H1 (cell line): ENCODE data around the gene EPHB1. TPM values are rescaled to one million over a fixed set of nuclear protein-coding genes. Genes with fewer than 3 reads are reported as not detected.

ENCODE experiments used
- CTCF ChIA-PET: fragments of 300-600 bp; sonication (Branson Sonifier 250); formaldehyde crosslinking; loops from one replicate; lab custom pipeline; 2021; ENCODE audit not compliant: partially characterized antibody; lab: Charles Lee
- POLR2A ChIA-PET: fragments of 300-600 bp; sonication (Branson Sonifier 250); formaldehyde crosslinking; loops from one replicate; lab custom pipeline; 2021; ENCODE audit warnings: inconsistent platforms; ENCODE audit not compliant: partially characterized antibody; lab: Charles Lee
- DNase-seq, 2 experiments: peaks; one replicate each; pipeline versions ENCODE4 v3.0.0 to v3.0.0-alpha.2; 2010 to 2022; ENCODE audit warnings: low spot score in 2 of 2, low read depth in 1 of 2, mixed read lengths in 1 of 2
- FAIRE-seq: peaks from 2 replicates; lab custom pipeline; 2011; peaks lifted over from hg19 to GRCh38; lab: Jason Lieb, UNC
- H2AFZ ChIP-seq: 2 replicates; pipeline ENCODE4 v1.8.1; 2012; ENCODE audit warnings: low read length, inconsistent platforms
- H2AK5ac ChIP-seq: 2 replicates; pipeline ENCODE4 v1.6.1; 2013; ENCODE audit warnings: low read depth, low read length
- H2BK120ac ChIP-seq: replicated peaks from 2 replicates; pipeline ENCODE3; 2013; ENCODE audit warnings: low read depth, low read length, inconsistent platforms
- H2BK12ac ChIP-seq: 2 replicates; pipeline ENCODE4 v1.6.1; 2013; ENCODE audit warnings: low read depth, low read length
- H2BK15ac ChIP-seq: 2 replicates; pipeline ENCODE4 v1.6.1; 2013; ENCODE audit warnings: low read length
- H2BK20ac ChIP-seq: 2 replicates; pipeline ENCODE4 v1.6.1; 2013; ENCODE audit warnings: low read length
- H2BK5ac ChIP-seq: 2 replicates; pipeline ENCODE4 v1.6.1; 2013; ENCODE audit warnings: low read depth, low read length
- H3K14ac ChIP-seq: 2 replicates; pipeline ENCODE4 v1.6.1; 2013; ENCODE audit warnings: inconsistent platforms; ENCODE audit not compliant: insufficient read length
- H3K18ac ChIP-seq: 2 replicates; pipeline ENCODE4 v1.6.1; 2013; ENCODE audit warnings: low read length; ENCODE audit errors: extremely low read depth
- H3K23ac ChIP-seq: 2 replicates; pipeline ENCODE4 v1.6.1; 2013; ENCODE audit warnings: inconsistent platforms; ENCODE audit not compliant: insufficient read length
- H3K23me2 ChIP-seq: 2 replicates; pipeline ENCODE4 v1.6.1; 2013; ENCODE audit warnings: low read depth, low read length
- H3K27ac ChIP-seq: 2 replicates; pipeline ENCODE4 v1.6.1; 2011; ENCODE audit warnings: low read depth, low read length, inconsistent platforms
- H3K27me3 ChIP-seq, 4 experiments: replicated peaks in 1 of 4; 1 replicate in 1 of 4; 2 replicates in 3 of 4; pipeline versions ENCODE4 v1.6.1 to v1.8.1; 2011 to 2013; ENCODE audit warnings: low read length in 3 of 4, mild to moderate bottlenecking in 3 of 4, inconsistent platforms in 2 of 4, mixed read lengths in 2 of 4, moderate library complexity in 1 of 4; ENCODE audit not compliant: control insufficient read depth in 3 of 4, insufficient read depth in 3 of 4; ENCODE audit errors: extremely low read depth in 1 of 4
- H3K36me3 ChIP-seq, 4 experiments: 2 replicates each; pipeline versions ENCODE4 v1.6.1 to v1.8.1; 2011 to 2013; ENCODE audit warnings: mild to moderate bottlenecking in 4 of 4, low read length in 3 of 4, moderate library complexity in 2 of 4, control low read depth in 1 of 4, inconsistent platforms in 1 of 4; ENCODE audit not compliant: insufficient read depth in 4 of 4, control insufficient read depth in 2 of 4
- H3K4ac ChIP-seq: replicated peaks from 2 replicates; pipeline ENCODE3; 2013; ENCODE audit warnings: low read length, low read depth, mixed read lengths, inconsistent platforms; ENCODE audit not compliant: insufficient read length
- H3K4me1 ChIP-seq, 4 experiments: replicated peaks in 1 of 4; 1 replicate in 1 of 4; 2 replicates in 3 of 4; pipeline versions ENCODE4 v1.6.1 to v1.8.1; 2011 to 2013; ENCODE audit warnings: low read length in 3 of 4, inconsistent platforms in 2 of 4, mixed read lengths in 1 of 4; ENCODE audit not compliant: insufficient read depth in 4 of 4, control insufficient read depth in 3 of 4
- H3K4me2 ChIP-seq, 2 experiments: 2 replicates each; pipeline versions ENCODE4 v1.6.1 to v1.8.1; 2011 to 2013; ENCODE audit warnings: low read depth in 2 of 2, low read length in 2 of 2, control low read depth in 1 of 2, inconsistent platforms in 1 of 2, mild to moderate bottlenecking in 1 of 2; ENCODE audit not compliant: insufficient read depth in 1 of 2
- H3K4me3 ChIP-seq, 4 experiments: fragments of 200-600, 300-600 bp in 1 of 4; sonication (generic), shearing (Covaris generic), sonication (Bioruptor Twin) in 1 of 4; 2 replicates each; pipeline versions ENCODE4 v1.5.1 to v1.8.1; 2011 to 2016; ENCODE audit warnings: low read length in 4 of 4, low read depth in 3 of 4, control low read depth in 2 of 4, inconsistent platforms in 2 of 4, mild to moderate bottlenecking in 2 of 4, mixed read lengths in 1 of 4, moderate library complexity in 1 of 4; ENCODE audit not compliant: insufficient read depth in 2 of 4; ENCODE audit errors: extremely low read depth in 1 of 4
- H3K56ac ChIP-seq: replicated peaks from 2 replicates; pipeline ENCODE3; 2013; ENCODE audit warnings: low read depth, mild to moderate bottlenecking, mixed read lengths, low read length, inconsistent platforms; ENCODE audit not compliant: insufficient read length
- H3K79me1 ChIP-seq: 2 replicates; pipeline ENCODE4 v1.6.1; 2013; ENCODE audit warnings: low read depth, low read length, control low read depth
- H3K79me2 ChIP-seq, 2 experiments: 2 replicates each; pipeline versions ENCODE4 v1.6.1 to v1.8.1; 2012 to 2013; ENCODE audit warnings: low read length in 2 of 2, mild to moderate bottlenecking in 2 of 2, inconsistent platforms in 1 of 2; ENCODE audit not compliant: insufficient read depth in 2 of 2, control insufficient read depth in 1 of 2
- H3K9ac ChIP-seq, 4 experiments: replicated peaks in 1 of 4; 1 replicate in 1 of 4; 2 replicates in 3 of 4; pipeline versions ENCODE4 v1.6.1 to v1.8.1; 2011 to 2013; ENCODE audit warnings: low read depth in 3 of 4, low read length in 3 of 4, control low read depth in 2 of 4, mild to moderate bottlenecking in 2 of 4, moderate library complexity in 2 of 4, inconsistent platforms in 1 of 4; ENCODE audit errors: extremely low read depth in 1 of 4
- H3K9me3 ChIP-seq, 2 experiments: 2 replicates each; pipeline versions ENCODE4 v1.6.1 to v1.8.1; 2012 to 2013; ENCODE audit warnings: mild to moderate bottlenecking in 2 of 2, moderate library complexity in 2 of 2, control low read depth in 1 of 2, inconsistent platforms in 1 of 2, low read depth in 1 of 2, low read length in 1 of 2, mixed read lengths in 1 of 2; ENCODE audit not compliant: insufficient read depth in 2 of 2
- H4K20me1 ChIP-seq, 2 experiments: replicated peaks in 1 of 2; 2 replicates each; pipeline versions ENCODE3 to v1.8.1; 2011 to 2013; ENCODE audit warnings: inconsistent platforms in 2 of 2, low read length in 2 of 2, mild to moderate bottlenecking in 1 of 2; ENCODE audit not compliant: insufficient read depth in 2 of 2, control insufficient read depth in 1 of 2
- H4K5ac ChIP-seq: 2 replicates; pipeline ENCODE4 v1.6.1; 2013; ENCODE audit warnings: low read length, low read depth, mixed read lengths, inconsistent platforms; ENCODE audit not compliant: insufficient read length
- H4K8ac ChIP-seq: 2 replicates; pipeline ENCODE4 v1.8.0; 2013; ENCODE audit warnings: mild to moderate bottlenecking, moderate library complexity, low read length, inconsistent platforms; ENCODE audit not compliant: insufficient read depth; ENCODE audit errors: extremely low read depth
- H4K91ac ChIP-seq: replicated peaks from 2 replicates; pipeline ENCODE3; 2013; ENCODE audit warnings: low read length, mixed read lengths, inconsistent platforms; ENCODE audit not compliant: insufficient read length
- ASH2L ChIP-seq: fragments of 200-600, 300-600 bp; sonication (generic); IDR thresholded peaks from one replicate; pipeline ENCODE4 v1.7.1; 2017; ENCODE audit warnings: low read length
- CBX8 ChIP-seq: fragments of 300-800, 300-1000 bp; sonication (generic); IDR thresholded peaks from 2 replicates; pipeline ENCODE4 v1.7.1; 2016; ENCODE audit warnings: low read depth, low read length, borderline replicate concordance
- CHD1 ChIP-seq: IDR thresholded peaks from 2 replicates; pipeline ENCODE4 v1.6.1; 2012; ENCODE audit warnings: low read depth, low read length, improper control_type of control experiment
- CHD2 ChIP-seq: IDR thresholded peaks from 2 replicates; pipeline ENCODE4 v1.6.1; 2012; ENCODE audit warnings: low read length, improper control_type of control experiment
- CTBP2 ChIP-seq: IDR thresholded peaks from 2 replicates; pipeline ENCODE4 v1.7.0; 2011; ENCODE audit warnings: borderline replicate concordance, mild to moderate bottlenecking, moderate library complexity, mixed read lengths, low read length; ENCODE audit not compliant: insufficient read depth, insufficient read length
- E2F6 ChIP-seq: IDR thresholded peaks from 2 replicates; pipeline ENCODE4 v1.6.1; 2012; ENCODE audit warnings: inconsistent platforms
- EZH2 ChIP-seq: fragments of 200-600 bp; sonication (generic); IDR thresholded peaks from 2 replicates; pipeline ENCODE4 v1.7.1; 2012; ENCODE audit warnings: low read depth, mild to moderate bottlenecking, moderate library complexity, low read length, inconsistent platforms; ENCODE audit not compliant: severe bottlenecking
- GTF2F1 ChIP-seq: IDR thresholded peaks from 2 replicates; pipeline ENCODE4 v1.6.1; 2012; ENCODE audit warnings: low read depth, low read length, improper control_type of control experiment, borderline replicate concordance
- HDAC6 ChIP-seq: IDR thresholded peaks from one replicate; pipeline ENCODE4 v1.7.1; 2012; ENCODE audit warnings: low read depth, mild to moderate bottlenecking, inconsistent platforms, low read length, moderate library complexity
- RNF2 ChIP-seq: fragments of 200-900, 300-1000 bp; sonication (generic); IDR thresholded peaks from 2 replicates; pipeline ENCODE4 v1.7.1; 2016; ENCODE audit warnings: borderline replicate concordance, low read depth, mild to moderate bottlenecking, antibody characterized with exemption, low read length; ENCODE audit not compliant: poor library complexity, severe bottlenecking; ENCODE audit errors: missing control alignments
- SIX5 ChIP-seq: IDR thresholded peaks from 2 replicates; pipeline ENCODE4 v1.6.1; 2011; ENCODE audit warnings: mild to moderate bottlenecking, low read depth, low read length
- SP4 ChIP-seq: IDR thresholded peaks from 2 replicates; pipeline ENCODE4 v1.6.1; 2012; ENCODE audit warnings: low read length, inconsistent platforms
- TEAD4 ChIP-seq: IDR thresholded peaks from 2 replicates; pipeline ENCODE4 v1.6.1; 2012; ENCODE audit warnings: low read depth, low read length, inconsistent platforms, mixed read lengths
- WGBS, 2 experiments: shearing (Covaris generic) in 1 of 2; methylation state at CpG; one replicate each; pipeline versions ENCODE4 v1.1.6 to v1.1.7; 2013 to 2015; ENCODE audit warnings: low lambda C conversion rate in 2 of 2, mixed read lengths in 2 of 2, inconsistent platforms in 1 of 2, low coverage in 1 of 2, missing lambda C conversion rate in 1 of 2; ENCODE audit not compliant: insufficient replicate concordance in 2 of 2, insufficient coverage in 1 of 2, insufficient read length in 1 of 2; ENCODE audit errors: extremely low coverage in 1 of 2, missing lambda C conversion rate in 1 of 2; 5-methylcytosine and 5-hydroxymethylcytosine counted together
- polyA plus RNA-seq, 7 experiments: library from polyadenylated mRNA; depleted of rRNA in 3 of 7; stranded (reverse) in 5 of 7; unstranded in 2 of 7; fragments of >200 nt in 5 of 7; fragments of 200-250 nt in 2 of 7; gene quantifications; 1 replicate in 5 of 7; 2 replicates in 1 of 7; 4 replicates in 1 of 7; pipeline versions ENCODE4 v1.2.1 to v1.2.3, GENCODE V29; 2011 to 2013; ENCODE audit warnings: missing spikeins in 2 of 7, mixed read lengths in 2 of 7
- total RNA-seq: library from RNA; stranded (reverse); fragmentation: NEBNext Ultra II Directional; extraction: Animal tissue kit (Norgen Biotek cat#: 25700); gene quantifications from 2 replicates; pipeline ENCODE4 v1.2.1, GENCODE V29; 2021

Gene EPHB1
- total and polyA plus RNA-seq, 2 of the 8 experiments (the other 6 are each of a cell fraction or from before 2014, with no cell fraction given) = 3.5 to 5.9 TPM

GRCh38 chr3:135190658-135191057 is 395.6 kb downstream of the EPHB1 start:
- Histone ChIP-seq H3K79me1 (no peaks in the 10 kb centered on the region), H3K14ac (no peak overlapping the region), H3K4me2 (no peak overlapping the region), H4K91ac (no peak overlapping the region), H3K4me3 (no peak overlapping the region), H3K79me2 (no peaks in the 10 kb centered on the region), H3K23ac (no peak overlapping the region), H3K18ac (0 out of 2 replicates have a peak overlapping the region, but pooled peaks have one; percentile 52), H3K56ac (no peak overlapping the region), H4K5ac (no peak overlapping the region), H4K20me1 (no peaks in the 10 kb centered on the region), H2AK5ac (0 out of 2 replicates have a peak overlapping the region, but pooled peaks have one; percentile 65), H4K8ac (no peak overlapping the region), H2BK20ac (0 out of 2 replicates have a peak overlapping the region, but pooled peaks have one; percentile 75), H3K27me3 (no peaks in the 10 kb centered on the region), H3K23me2 (no peaks in the 10 kb centered on the region), H3K4ac (no peak overlapping the region), H3K9ac (no peak overlapping the region), H3K4me1 (peaks cover 0 to 2% (median under 1%) of the 10 kb centered on the region in 4 experiments; a peak in 4 of 7 replicates), H2BK15ac (no peak overlapping the region), H2BK5ac (peak overlapping the region; percentile 75; the same call in 1 of the 2 replicates), H2AFZ (no peak overlapping the region), H3K27ac (no peak overlapping the region), H3K36me3 (no peaks in the 10 kb centered on the region), H2BK120ac (no peak overlapping the region), H3K9me3 (no peaks in the 10 kb centered on the region), H2BK12ac (peak overlapping the region; percentile 81; the same call in 1 of the 2 replicates)
- ChIA-PET POLR2A (no interaction called here), CTCF (interaction anchor here (0.5 to 2.1 kb wide), 4 partner anchors 46 to 435 kb away, joined by 3 to 5 read pairs (median 4); no protein-coding TSS in a partner anchor)
- 64% methylated on average over 2 of the region's 2 CpGs; no CpG with 5 or more reads in 1 of the 2 experiments for WGBS, 2 experiments
- FAIRE-seq (no peak), DNase-seq (no peak)
- TF ChIP-seq SP4 (no peak), EZH2 (no peak), CBX8 (no peak), HDAC6 (no peak), GTF2F1 (no peak), CHD2 (no peak), ASH2L (no peak), CTBP2 (no peak), TEAD4 (no peak), RNF2 (no peak), SIX5 (no peak), E2F6 (no peak), CHD1 (no peak)
